HL-60 (cell line): ENCODE measurements around the gene PLSCR4.

Experiments
- DNase-seq, 2 experiments: peaks; one replicate each; pipeline ENCODE4 v3.0.0-alpha.2; 2010 to 2020; ENCODE audit warnings: low read depth in 1 of 2, low spot score in 1 of 2
- H3K27ac ChIP-seq: fragments of 250-450 bp; sonication (Bioruptor Pico); replicated peaks from 2 replicates; pipeline ENCODE4 v1.5.1; 2020; ENCODE audit warnings: mild to moderate bottlenecking, moderate library complexity
- H3K27me3 ChIP-seq: fragments of 250-450 bp; sonication (Bioruptor Pico); 2 replicates; pipeline ENCODE4 v1.5.1; 2021; ENCODE audit warnings: mild to moderate bottlenecking, moderate library complexity; ENCODE audit not compliant: insufficient read depth, poor library complexity, severe bottlenecking
- H3K4me3 ChIP-seq: replicated peaks from 2 replicates; pipeline ENCODE4 v1.5.1; 2011; ENCODE audit warnings: mild to moderate bottlenecking, control low read depth, low read length; ENCODE audit not compliant: insufficient read depth
- GABPA ChIP-seq: IDR thresholded peaks from 2 replicates; pipeline ENCODE4 v1.6.1; 2012; ENCODE audit warnings: low read depth
- POLR2AphosphoS5 ChIP-seq: IDR thresholded peaks from 2 replicates; pipeline ENCODE4 v1.6.1; 2012; ENCODE audit warnings: low read depth
- SPI1 ChIP-seq: IDR thresholded peaks from 2 replicates; pipeline ENCODE4 v1.6.1; 2012; ENCODE audit warnings: low read depth, mild to moderate bottlenecking, borderline replicate concordance
- TF ChIP-seq, protein P1 (sequence below): IDR thresholded peaks from one replicate; pipeline ENCODE4 v1.5.1; 2011; ENCODE audit warnings: low read length, control low read depth, inconsistent platforms; ENCODE audit not compliant: insufficient read depth
- TF ChIP-seq, protein P2 (sequence below): IDR thresholded peaks from 2 replicates; pipeline ENCODE4 v1.6.1; 2012; ENCODE audit warnings: low read depth; ENCODE audit not compliant: insufficient replicate concordance

PLSCR4 gene

DNA sequence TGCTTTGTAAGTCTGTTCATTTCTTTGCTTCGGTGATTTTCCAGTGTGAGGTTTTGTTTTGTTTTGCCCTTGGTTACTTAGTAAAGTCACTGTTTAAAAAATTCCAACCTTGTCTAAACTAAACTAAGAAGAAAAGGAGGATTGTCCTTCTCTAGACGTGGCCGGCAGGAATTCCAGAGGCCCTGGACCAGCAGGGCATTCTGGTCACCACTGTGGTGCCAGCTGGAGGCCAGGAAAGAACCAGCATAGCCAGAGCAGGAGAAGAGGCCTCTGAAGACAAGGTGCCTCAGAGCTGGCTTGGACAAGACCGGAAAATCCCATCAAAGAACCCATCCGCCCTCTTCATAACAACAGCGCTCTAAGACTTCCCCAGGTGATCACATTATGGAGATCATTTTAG, 98.1 kb downstream of the PLSCR4 start:
- H3K27ac ChIP-seq: no peak overlapping the region
- DNase-seq: no peak
- H3K4me3 ChIP-seq: no peak overlapping the region

DNA sequence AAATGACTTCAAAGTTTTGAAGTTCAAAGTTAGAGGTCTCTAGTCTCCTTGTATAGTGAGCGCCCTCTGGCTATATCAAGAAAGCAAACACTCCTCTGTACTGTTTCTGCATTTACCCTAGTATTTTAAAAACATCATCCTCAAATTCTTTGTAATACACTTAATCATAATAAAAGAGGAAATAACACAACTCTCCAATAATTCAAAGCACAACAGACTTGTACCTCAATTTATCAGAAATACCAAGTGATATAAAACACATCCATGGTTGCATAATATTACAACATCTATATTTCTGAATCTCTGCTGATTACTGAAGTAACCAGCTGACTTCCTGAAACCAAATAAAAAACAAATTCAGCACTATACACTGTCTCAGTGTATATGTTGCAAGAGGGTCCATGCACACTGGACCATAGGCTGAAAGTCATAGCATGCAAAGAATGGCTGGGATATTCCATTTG, 102.4 kb downstream of the PLSCR4 start:
- no peak for DNase-seq
- no peak overlapping the region for H3K4me3 ChIP-seq
- TF ChIP-seq POLR2AphosphoS5: no peak
- no peak for TF ChIP-seq SPI1
- TF ChIP-seq, protein P1, sequence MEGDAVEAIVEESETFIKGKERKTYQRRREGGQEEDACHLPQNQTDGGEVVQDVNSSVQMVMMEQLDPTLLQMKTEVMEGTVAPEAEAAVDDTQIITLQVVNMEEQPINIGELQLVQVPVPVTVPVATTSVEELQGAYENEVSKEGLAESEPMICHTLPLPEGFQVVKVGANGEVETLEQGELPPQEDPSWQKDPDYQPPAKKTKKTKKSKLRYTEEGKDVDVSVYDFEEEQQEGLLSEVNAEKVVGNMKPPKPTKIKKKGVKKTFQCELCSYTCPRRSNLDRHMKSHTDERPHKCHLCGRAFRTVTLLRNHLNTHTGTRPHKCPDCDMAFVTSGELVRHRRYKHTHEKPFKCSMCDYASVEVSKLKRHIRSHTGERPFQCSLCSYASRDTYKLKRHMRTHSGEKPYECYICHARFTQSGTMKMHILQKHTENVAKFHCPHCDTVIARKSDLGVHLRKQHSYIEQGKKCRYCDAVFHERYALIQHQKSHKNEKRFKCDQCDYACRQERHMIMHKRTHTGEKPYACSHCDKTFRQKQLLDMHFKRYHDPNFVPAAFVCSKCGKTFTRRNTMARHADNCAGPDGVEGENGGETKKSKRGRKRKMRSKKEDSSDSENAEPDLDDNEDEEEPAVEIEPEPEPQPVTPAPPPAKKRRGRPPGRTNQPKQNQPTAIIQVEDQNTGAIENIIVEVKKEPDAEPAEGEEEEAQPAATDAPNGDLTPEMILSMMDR: no peak
- TF ChIP-seq GABPA: no peak
- TF ChIP-seq, protein P2, sequence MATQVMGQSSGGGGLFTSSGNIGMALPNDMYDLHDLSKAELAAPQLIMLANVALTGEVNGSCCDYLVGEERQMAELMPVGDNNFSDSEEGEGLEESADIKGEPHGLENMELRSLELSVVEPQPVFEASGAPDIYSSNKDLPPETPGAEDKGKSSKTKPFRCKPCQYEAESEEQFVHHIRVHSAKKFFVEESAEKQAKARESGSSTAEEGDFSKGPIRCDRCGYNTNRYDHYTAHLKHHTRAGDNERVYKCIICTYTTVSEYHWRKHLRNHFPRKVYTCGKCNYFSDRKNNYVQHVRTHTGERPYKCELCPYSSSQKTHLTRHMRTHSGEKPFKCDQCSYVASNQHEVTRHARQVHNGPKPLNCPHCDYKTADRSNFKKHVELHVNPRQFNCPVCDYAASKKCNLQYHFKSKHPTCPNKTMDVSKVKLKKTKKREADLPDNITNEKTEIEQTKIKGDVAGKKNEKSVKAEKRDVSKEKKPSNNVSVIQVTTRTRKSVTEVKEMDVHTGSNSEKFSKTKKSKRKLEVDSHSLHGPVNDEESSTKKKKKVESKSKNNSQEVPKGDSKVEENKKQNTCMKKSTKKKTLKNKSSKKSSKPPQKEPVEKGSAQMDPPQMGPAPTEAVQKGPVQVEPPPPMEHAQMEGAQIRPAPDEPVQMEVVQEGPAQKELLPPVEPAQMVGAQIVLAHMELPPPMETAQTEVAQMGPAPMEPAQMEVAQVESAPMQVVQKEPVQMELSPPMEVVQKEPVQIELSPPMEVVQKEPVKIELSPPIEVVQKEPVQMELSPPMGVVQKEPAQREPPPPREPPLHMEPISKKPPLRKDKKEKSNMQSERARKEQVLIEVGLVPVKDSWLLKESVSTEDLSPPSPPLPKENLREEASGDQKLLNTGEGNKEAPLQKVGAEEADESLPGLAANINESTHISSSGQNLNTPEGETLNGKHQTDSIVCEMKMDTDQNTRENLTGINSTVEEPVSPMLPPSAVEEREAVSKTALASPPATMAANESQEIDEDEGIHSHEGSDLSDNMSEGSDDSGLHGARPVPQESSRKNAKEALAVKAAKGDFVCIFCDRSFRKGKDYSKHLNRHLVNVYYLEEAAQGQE: no peak
- no peaks in the 10 kb centered on the region for H3K27me3 ChIP-seq
- no peak overlapping the region for H3K27ac ChIP-seq

More for the DNA sequence above, 98.1 kb downstream of the PLSCR4 start:
- H3K27me3 ChIP-seq: peaks cover 3% of the 10 kb centered on the region
- TF ChIP-seq SPI1 (no peak), POLR2AphosphoS5 (no peak), GABPA (no peak)
- TF ChIP-seq, protein P2: no peak
- TF ChIP-seq, protein P1: no peak

DNA sequence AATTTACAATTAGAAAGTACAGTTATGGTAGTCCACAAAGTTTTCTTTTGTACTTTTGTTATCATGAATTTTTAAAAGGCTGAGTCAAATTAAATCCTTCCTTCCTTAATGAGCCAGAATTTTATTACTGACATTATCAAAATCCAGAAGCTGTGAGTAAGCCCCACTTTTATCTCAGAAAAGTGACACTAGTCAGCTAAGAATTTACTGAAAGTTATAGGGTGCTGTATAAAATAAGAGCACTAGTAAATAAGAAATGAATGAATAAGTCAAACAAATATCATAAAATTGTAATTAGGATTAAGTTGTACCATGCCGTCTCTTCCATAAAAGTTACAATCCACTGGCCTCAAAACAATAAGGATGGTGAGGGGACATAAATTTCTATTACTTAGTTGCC, 105.3 kb downstream of the PLSCR4 start:
- no peak overlapping the region for H3K4me3 ChIP-seq
- no peak for TF ChIP-seq GABPA
- no peak for TF ChIP-seq SPI1
- TF ChIP-seq, protein P1: no peak
- no peak for TF ChIP-seq POLR2AphosphoS5
- TF ChIP-seq, protein P2: no peak
- DNase-seq: no peak
- H3K27ac ChIP-seq: no peak overlapping the region
- no peaks in the 10 kb centered on the region for H3K27me3 ChIP-seq
